ENCODE results near the gene RAD51. TPM values are rescaled to one million over a fixed set of nuclear protein-coding genes. Genes with fewer than 3 reads are reported as not detected.

The RAD51 gene
- total RNA-seq, 2 donors from 2014 or later, result 0.30 TPM; not detected in 1

GRCh38 chr15:40743921-40744814, 49.2 kb downstream of the RAD51 start:
- Histone ChIP-seq H3K9me3 (no peaks in the 10 kb centered on the region), H3K36me3 (peaks cover 45% of the 10 kb centered on the region), H3K27ac (peak overlapping the region in 1 of 2 donors; percentile 39), H3K4me1 (peaks cover 0 to 6% of the 10 kb centered on the region in 2 donors), H3K4me3 (no peak overlapping the region), H3K27me3 (no peaks in the 10 kb centered on the region)
- no peak for TF ChIP-seq CTCF (IDR thresholded peaks at IDR 0.05)
- DNase-seq (ENCODE audit: low spot score), result no peak

DNA sequence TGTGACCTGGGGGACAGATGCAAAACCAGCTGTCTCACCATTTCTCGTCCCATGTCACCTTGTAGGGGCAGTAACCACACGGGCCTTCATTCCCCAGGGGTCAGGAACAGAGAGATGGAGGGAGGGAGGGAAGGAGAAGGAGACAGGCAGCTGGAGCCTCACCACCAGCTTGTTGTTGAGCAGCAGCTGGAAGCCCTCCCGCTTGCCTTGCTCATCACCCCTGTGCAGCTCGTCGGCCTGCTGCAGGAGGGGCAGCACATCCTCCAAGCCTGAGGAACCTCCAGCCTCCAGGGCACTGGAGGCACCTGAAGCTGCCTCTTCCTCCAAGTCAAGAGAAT, 49.8 kb downstream of the RAD51 start:
- Histone ChIP-seq H3K9me3 (no peaks in the 10 kb centered on the region), H3K27ac (no peak overlapping the region), H3K4me3 (no peak overlapping the region), H3K4me1 (peaks cover 0 to 6% of the 10 kb centered on the region in 2 donors), H3K36me3 (peaks cover 42% of the 10 kb centered on the region), H3K27me3 (no peaks in the 10 kb centered on the region)
- no peak for DNase-seq (ENCODE audit: low spot score)
- TF ChIP-seq CTCF (IDR thresholded peaks at IDR 0.05), result no peak

DNA sequence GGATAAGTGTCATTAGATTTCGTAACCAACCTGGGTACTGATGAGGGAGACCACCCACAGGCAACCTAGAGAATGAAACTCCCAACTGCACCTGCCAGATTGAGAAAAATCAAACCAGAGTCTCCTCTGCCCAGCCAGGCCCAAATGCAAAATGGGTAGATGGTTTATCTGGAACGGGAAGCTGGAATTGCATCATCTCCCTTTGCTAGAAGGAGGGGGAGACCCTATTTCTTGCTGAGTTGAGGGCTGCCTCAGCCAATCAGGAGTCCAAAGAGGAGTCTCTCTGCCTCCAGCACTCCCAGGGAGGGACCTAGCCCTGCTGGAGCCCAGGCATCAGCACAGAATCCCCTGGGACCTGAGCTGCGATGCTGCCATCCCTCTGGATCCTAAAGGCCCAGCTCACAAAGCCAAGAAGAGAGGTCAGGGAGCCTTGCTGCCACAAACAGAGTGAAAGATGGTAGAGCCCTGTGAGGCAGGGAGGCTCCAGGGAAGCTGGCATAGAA, 52.0 kb downstream of the RAD51 start:
- Histone ChIP-seq H3K27ac (no peak overlapping the region), H3K36me3 (peaks cover 45% of the 10 kb centered on the region), H3K9me3 (no peaks in the 10 kb centered on the region), H3K4me3 (no peak overlapping the region), H3K27me3 (no peaks in the 10 kb centered on the region), H3K4me1 (peaks cover 0 to 6% of the 10 kb centered on the region in 2 donors)
- no peak for DNase-seq (ENCODE audit: low spot score)
- TF ChIP-seq CTCF (IDR thresholded peaks at IDR 0.05), result no peak

GRCh38 chr15:40747685-40748631, 53.0 kb downstream of the RAD51 start:
- H3K4me1 ChIP-seq, result peaks cover 0 to 6% of the 10 kb centered on the region in 2 donors
- no peaks in the 10 kb centered on the region for H3K27me3 ChIP-seq
- no peaks in the 10 kb centered on the region for H3K9me3 ChIP-seq
- H3K4me3 ChIP-seq, result no peak overlapping the region
- TF ChIP-seq CTCF (IDR thresholded peaks at IDR 0.05), result no peak
- peaks cover 43% of the 10 kb centered on the region for H3K36me3 ChIP-seq
- no peak for DNase-seq (ENCODE audit: low spot score)
- no peak overlapping the region for H3K27ac ChIP-seq

- Histone ChIP-seq H3K27ac (no peak overlapping the region), H3K4me1 (peaks cover 0 to 4% of the 10 kb centered on the region in 2 donors), H3K36me3 (peaks cover 40% of the 10 kb centered on the region), H3K27me3 (no peaks in the 10 kb centered on the region), H3K9me3 (no peaks in the 10 kb centered on the region), H3K4me3 (no peak overlapping the region)
- no peak for TF ChIP-seq CTCF (IDR thresholded peaks at IDR 0.05)
- no peak for DNase-seq (ENCODE audit: low spot score)
These were observed 54.2 kb downstream of the RAD51 start for GRCh38 chr15:40749151-40749630.

Measured in right atrium auricular region (tissue), 2 donors.